Activated T-helper 1 cell treated with anti-CD3 and anti-CD28 coated beads, Interleukin-2, amount 50 U/mL, for 16 hours (primary cell): Measurements from ENCODE around the gene SEC14L6.

Experiments used
- DNase-seq, 2 donors: peaks; one replicate each; pipeline ENCODE4 v3.0.0-alpha.2; 2020; ENCODE audit warnings: low read depth in 1 of 2, low spot score in 1 of 2

SEC14L6 gene

GRCh38 chr22:30500628-30501027 lies 45.9 kb downstream of the SEC14L6 start:
- DNase-seq, result no peak

DNA sequence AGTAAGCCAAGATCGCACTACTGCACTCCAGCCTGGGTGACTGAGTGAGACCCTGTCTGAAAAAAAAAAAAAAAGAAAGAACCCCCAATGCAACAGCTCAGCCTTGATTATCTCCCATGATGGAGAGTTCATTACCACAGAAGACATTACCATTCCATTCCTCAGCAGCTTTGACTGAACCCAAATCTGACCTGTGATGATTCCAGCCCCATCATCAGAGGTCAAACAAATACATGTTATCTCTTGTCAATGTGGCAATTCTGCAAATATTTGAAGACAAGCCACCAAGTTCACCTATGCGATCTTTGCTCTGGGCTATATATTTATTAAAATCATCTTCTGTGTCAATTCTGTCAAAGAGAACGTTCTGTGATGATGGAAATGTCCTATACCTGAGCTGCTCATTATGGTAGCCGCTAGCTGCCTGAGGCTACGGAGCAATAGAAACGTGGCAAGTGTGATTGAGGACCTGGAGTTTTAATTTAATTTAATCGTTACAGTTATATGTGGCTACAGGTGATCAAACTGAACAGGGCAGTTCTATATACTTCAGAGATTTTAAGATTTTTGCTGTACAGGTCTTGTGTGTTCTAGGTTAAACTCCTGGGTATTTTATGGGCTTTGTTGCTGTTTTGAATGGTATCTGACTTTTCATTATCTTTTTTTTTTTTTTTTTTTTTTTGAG lies 48.9 kb downstream of the SEC14L6 start:
- DNase-seq, result no peak

- no peak for DNase-seq
Observed at GRCh38 chr22:30495041-30495784, 51.3 kb downstream of the SEC14L6 start.

- no peak for DNase-seq
Observed at GRCh38 chr22:30492144-30492543, 54.4 kb downstream of the SEC14L6 start.

DNA sequence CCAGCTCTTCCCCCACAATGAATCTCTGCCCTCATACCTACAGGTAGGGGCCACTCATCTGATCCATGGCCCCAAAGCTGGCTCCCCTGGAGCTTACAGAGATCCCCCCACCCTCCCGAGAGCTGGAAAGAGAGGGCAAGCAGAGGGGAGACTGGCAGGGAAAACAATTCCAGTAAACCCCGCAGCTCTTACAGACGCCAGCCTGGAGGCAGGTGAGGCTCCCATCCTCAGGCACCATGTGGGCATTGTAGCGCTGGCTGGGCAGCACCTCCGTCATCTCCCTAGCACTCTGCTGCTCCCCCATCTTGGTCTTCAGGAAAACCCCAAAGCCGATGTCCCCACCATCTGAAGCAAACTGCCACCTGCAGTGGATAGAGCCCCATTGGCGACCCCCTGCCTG lies 55.2 kb downstream of the SEC14L6 start:
- DNase-seq, result no peak

GRCh38 chr22:30490399-30490798 lies 56.1 kb downstream of the SEC14L6 start:
- DNase-seq, result no peak

DNA sequence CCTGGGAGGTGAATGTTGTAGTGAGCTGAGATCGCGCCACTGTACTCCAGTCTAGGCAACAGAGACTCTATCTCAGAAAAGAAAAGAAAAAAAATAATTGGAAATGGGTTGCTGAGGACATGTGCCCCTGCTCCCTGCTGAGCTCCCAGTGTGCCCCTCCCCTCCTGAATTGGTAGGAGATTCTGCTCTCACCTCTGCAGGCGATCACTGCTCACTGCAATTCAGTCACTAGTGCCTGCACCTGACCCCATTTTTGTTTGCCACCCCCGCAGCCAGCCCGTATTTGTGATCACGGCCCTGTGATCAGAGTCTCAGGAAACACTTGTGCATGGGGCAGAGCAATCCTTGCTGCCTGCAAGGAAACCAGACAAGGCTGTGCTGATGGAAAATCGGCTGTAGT lies 58.4 kb downstream of the SEC14L6 start:
- DNase-seq, result no peak

GRCh38 chr22:30486661-30487115 lies 59.9 kb downstream of the SEC14L6 start:
- DNase-seq, result no peak

DNA sequence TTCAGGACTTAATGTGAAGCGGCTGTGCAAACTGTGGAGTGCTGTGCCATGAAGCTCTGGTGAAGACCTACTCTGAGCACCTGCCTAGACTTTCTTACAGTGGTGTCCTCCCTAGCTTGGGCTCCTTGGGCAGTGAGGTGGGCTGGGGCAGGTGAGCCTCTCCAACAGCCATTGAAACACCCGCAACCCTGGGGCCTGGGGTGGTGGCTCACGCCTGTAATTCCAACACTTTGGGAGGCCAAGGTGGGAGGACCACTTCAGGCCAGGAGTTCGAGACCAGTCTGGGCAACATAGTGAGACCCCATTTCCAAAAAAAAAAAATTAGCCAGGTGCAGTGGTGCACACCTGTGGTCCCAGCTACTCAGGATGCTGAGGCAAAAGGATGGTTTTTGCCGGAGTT lies 60.4 kb downstream of the SEC14L6 start:
- DNase-seq, result no peak

- DNase-seq, result peak; percentile 59 to 66
Observed at GRCh38 chr22:30485362-30485988, 61.1 kb downstream of the SEC14L6 start.

- DNase-seq, result no peak
Observed at GRCh38 chr22:30483169-30483568, 63.4 kb downstream of the SEC14L6 start.

- DNase-seq, result no peak
Observed at GRCh38 chr22:30481711-30482110, 64.8 kb downstream of the SEC14L6 start.

DNA sequence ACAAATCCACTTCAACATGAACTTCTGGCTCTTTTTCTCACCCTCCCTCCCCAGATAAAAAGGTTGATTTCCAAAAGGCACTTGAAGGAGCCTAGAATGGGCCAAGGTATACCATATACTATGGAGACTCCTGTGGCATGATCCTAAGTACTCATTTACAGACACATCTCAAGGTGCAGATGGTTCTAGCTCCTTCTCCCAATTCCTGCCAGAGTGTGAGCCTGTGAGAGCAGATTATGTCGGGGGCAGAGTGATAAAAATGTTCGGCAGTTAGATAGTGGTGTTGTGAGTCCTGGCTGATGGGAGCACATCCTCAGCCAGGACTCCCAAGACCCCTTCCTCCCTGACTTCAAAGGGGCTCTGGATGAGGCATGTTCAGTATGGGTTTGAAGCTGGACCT lies 66.6 kb downstream of the SEC14L6 start:
- no peak for DNase-seq

DNA sequence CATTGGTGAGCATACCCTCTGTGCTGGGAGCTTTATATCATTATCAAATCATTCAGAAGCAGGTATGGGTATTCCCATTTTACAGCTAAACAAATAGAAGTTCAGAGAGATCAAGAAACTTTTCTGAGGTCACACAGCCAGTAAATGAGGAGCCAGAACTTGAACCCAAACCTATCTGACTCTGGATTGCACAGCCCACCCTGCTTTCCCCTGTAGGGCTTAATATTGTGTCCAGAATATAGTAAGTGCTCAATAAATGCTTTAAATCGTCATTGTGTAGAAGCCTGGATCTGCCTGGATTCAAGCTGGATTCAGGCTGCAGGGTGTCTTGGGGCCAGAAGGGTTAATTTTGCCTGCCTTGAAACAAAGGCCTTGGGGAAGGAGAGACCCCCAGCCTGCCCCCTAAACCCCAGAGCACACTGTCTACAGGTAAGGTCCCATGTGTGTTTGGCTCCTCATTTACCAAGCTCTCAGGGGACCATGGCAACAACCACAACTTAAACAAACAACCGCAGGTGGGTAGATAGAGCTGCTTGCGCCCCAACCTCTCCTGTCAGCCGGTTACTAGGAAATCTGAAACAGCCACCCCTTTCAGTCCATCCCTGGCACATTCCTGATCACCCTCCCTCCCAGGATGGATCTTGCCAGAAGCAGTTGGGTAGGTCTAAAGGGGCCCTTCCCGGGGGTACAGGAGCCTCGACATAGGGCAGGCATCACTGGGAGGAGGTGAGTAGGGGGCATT lies 71.7 kb downstream of the SEC14L6 start:
- DNase-seq, result no peak

- DNase-seq, result no peak
Observed at GRCh38 chr22:30474121-30474520, 72.4 kb downstream of the SEC14L6 start.

GRCh38 chr22:30472994-30473720 lies 73.4 kb downstream of the SEC14L6 start:
- no peak for DNase-seq
